ENCODE measurements around the gene RADX.

RADX gene

GRCh38 chrX:106718709-106719108 is 106.9 kb downstream of the RADX start:
- H3K27me3 Mint-ChIP-seq, result peaks cover 2% of the 10 kb centered on the region
- H3K4me3 Mint-ChIP-seq, result no peak overlapping the region
- no peaks in the 10 kb centered on the region for H3K9me3 Mint-ChIP-seq
- H3K27ac Mint-ChIP-seq, result no peak overlapping the region
- H3K36me3 Mint-ChIP-seq, result no peaks in the 10 kb centered on the region
- no peaks in the 10 kb centered on the region for H3K4me1 Mint-ChIP-seq

GRCh38 chrX:106725931-106726330 is 114.2 kb downstream of the RADX start:
- H3K27me3 Mint-ChIP-seq, result peaks cover 21% of the 10 kb centered on the region

GRCh38 chrX:106726485-106727437 is 115.0 kb downstream of the RADX start, which contains the start of gene RNF128:
RNF128 (plus strand) TSS chrX:106726701; CDS start chrX:106726914, 213 bp downstream.
- Mint-ChIP-seq H3K9me3 (no peaks in the 10 kb centered on the region), H3K36me3 (no peaks in the 10 kb centered on the region), H3K27me3 (peaks cover 21% of the 10 kb centered on the region), H3K4me3 (peak within 1 kb of the TSS; percentile 76), H3K27ac (no peak within 1 kb of the TSS), H3K4me1 (peaks cover 13% of the 10 kb centered on the region)

More at GRCh38 chrX:106725931-106726330, 114.2 kb downstream of the RADX start:
- no peaks in the 10 kb centered on the region for H3K36me3 Mint-ChIP-seq
- no peaks in the 10 kb centered on the region for H3K9me3 Mint-ChIP-seq
- H3K4me1 Mint-ChIP-seq, result peaks cover 13% of the 10 kb centered on the region
- no peak overlapping the region for H3K27ac Mint-ChIP-seq
- H3K4me3 Mint-ChIP-seq, result peak overlapping the region; percentile 76

- H3K9me3 Mint-ChIP-seq, result no peaks in the 10 kb centered on the region
- no peak overlapping the region for H3K4me3 Mint-ChIP-seq
These were observed 116.6 kb downstream of the RADX start for GRCh38 chrX:106728337-106728736.

More at GRCh38 chrX:106728337-106728736, 116.6 kb downstream of the RADX start:
- Mint-ChIP-seq H3K36me3 (no peaks in the 10 kb centered on the region), H3K4me1 (peaks cover 13% of the 10 kb centered on the region), H3K27ac (no peak overlapping the region), H3K27me3 (peaks cover 19% of the 10 kb centered on the region)

Data from activated naive CD4-positive, alpha-beta T cell treated with anti-CD3 and anti-CD28 coated beads, Interleukin-2, amount 50 U/mL, for 24 hours (primary cell).